Peyer's patch (tissue), 4 donors: Measurements from ENCODE around the gene SYCE3.

Experiments
- CTCF ChIP-seq, 6 experiments: fragments of 450-650 bp in 4 of 6; fragments of 200-600 bp in 2 of 6; sonication (generic) in 1 of 6; IDR thresholded peaks; one replicate each; pipeline ENCODE4 v1.5.1; 2017 to 2019; ENCODE audit warnings: antibody characterized with exemption in 6 of 6, mild to moderate bottlenecking in 3 of 6, moderate library complexity in 1 of 6
- POLR2A ChIP-seq, 2 donors: fragments of 450-650 bp; IDR thresholded peaks; one replicate each; pipeline ENCODE4 v1.5.1; 2017; ENCODE audit warnings: antibody characterized with exemption in 2 of 2, mild to moderate bottlenecking in 2 of 2, moderate library complexity in 2 of 2

GRCh38 chr22:50582493-50583293, 20.0 kb upstream of the SYCE3 start, which contains the start of gene CHKB:
- TF ChIP-seq POLR2A (IDR thresholded peaks at IDR 0.05) (peak; percentile 80 to 93), CTCF (IDR thresholded peaks at IDR 0.05) (peak in 1 of 6 experiments; percentile 18)
